Fibroblast of villous mesenchyme (primary cell): ENCODE measurements around the gene DUSP7. TPM values are rescaled to one million over a fixed set of nuclear protein-coding genes. Genes with fewer than 3 reads are reported as not detected.
A peak's percentile ranks its signal among the peaks of the same experiment; 100 is the strongest.

Source experiments
- DNase-seq: peaks from one replicate; pipeline ENCODE4 v3.0.0-alpha.2; 2010; ENCODE audit warnings: low read depth
- H3K4me3 ChIP-seq: 2 replicates; pipeline ENCODE4 v1.5.1; 2011; ENCODE audit warnings: low read depth, mild to moderate bottlenecking, low read length
- total RNA-seq: library from RNA; depleted of rRNA; stranded (reverse); fragments of >200 nt; gene quantifications from 2 replicates; pipeline ENCODE4 v1.2.3, GENCODE V29; 2012
- TF ChIP-seq, protein P1 (sequence below): IDR thresholded peaks from 2 replicates; pipeline ENCODE4 v1.5.1; 2012; ENCODE audit warnings: low read depth, mild to moderate bottlenecking, low read length; ENCODE audit not compliant: insufficient read depth

Gene DUSP7
- total RNA-seq, 1 donor, result 21.2 TPM

DNA sequence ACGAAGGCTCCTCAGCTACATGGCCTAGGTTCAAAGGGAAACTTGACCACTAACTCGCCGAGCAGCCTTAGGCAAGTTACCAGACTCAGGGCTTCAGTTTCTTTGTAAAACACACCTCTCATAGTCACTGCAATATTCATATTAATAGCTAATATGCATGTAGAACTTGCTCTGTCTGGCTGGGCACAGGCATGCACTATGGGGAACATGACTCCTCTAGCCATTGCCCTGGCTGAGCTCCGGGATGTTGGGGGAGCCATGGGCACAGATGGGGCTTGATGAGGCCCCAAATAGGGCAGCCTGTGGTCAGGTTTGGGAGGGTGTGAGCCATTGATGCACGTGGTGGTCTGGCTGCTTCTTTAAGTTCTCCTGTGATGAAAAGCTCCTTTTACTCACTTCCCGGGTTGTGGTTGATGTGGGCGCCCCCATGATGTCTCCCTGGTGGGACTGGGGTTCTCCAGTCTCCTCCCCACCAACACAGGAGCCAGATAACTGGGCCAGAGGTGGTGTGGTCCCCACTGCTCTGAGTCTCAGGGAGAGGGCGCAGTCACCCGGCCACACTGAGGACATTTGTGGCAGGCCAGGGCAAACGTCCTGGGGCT, 29.4 kb upstream of the DUSP7 start:
- no peak overlapping the region for H3K4me3 ChIP-seq
- no peak for DNase-seq
- TF ChIP-seq, protein P1, sequence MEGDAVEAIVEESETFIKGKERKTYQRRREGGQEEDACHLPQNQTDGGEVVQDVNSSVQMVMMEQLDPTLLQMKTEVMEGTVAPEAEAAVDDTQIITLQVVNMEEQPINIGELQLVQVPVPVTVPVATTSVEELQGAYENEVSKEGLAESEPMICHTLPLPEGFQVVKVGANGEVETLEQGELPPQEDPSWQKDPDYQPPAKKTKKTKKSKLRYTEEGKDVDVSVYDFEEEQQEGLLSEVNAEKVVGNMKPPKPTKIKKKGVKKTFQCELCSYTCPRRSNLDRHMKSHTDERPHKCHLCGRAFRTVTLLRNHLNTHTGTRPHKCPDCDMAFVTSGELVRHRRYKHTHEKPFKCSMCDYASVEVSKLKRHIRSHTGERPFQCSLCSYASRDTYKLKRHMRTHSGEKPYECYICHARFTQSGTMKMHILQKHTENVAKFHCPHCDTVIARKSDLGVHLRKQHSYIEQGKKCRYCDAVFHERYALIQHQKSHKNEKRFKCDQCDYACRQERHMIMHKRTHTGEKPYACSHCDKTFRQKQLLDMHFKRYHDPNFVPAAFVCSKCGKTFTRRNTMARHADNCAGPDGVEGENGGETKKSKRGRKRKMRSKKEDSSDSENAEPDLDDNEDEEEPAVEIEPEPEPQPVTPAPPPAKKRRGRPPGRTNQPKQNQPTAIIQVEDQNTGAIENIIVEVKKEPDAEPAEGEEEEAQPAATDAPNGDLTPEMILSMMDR, result no peak

DNA sequence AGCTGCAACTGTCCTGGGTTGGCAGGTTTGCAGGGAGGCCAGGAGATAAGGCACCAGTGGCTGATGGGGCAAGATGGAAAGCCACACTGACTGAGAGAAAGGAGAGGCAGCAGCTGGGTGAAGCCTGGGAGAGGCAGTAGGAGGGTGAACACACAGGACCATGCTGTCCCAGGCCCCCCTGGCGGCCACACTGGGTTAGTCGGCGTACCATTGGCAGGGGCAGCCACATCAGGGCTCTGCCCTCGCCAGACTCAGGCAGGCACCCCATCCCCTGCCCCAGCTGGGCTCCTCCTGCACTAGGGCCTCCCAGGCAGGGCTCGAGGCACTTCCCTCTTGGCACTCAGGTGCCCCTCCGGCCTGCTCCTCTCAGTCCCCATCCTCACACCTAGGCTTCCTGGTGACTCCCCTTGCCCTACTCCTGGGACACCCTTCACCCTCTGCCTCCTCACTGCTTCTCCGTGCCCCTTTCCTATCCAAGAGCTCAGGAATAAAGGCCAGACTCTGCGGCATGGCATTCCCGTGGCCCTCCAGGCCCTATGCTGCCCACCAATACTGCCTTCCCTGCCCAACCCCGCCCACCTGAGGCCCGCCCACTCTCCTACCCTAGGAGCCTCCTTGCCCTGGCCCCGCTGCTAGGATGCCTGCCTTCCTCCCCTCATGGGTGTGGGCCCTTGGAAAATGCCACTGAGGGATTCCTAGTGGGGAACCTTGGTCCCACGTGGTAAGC, 28.7 kb upstream of the DUSP7 start:
- TF ChIP-seq, protein P1, result no peak
- H3K4me3 ChIP-seq, result no peak overlapping the region
- no peak for DNase-seq

DNA sequence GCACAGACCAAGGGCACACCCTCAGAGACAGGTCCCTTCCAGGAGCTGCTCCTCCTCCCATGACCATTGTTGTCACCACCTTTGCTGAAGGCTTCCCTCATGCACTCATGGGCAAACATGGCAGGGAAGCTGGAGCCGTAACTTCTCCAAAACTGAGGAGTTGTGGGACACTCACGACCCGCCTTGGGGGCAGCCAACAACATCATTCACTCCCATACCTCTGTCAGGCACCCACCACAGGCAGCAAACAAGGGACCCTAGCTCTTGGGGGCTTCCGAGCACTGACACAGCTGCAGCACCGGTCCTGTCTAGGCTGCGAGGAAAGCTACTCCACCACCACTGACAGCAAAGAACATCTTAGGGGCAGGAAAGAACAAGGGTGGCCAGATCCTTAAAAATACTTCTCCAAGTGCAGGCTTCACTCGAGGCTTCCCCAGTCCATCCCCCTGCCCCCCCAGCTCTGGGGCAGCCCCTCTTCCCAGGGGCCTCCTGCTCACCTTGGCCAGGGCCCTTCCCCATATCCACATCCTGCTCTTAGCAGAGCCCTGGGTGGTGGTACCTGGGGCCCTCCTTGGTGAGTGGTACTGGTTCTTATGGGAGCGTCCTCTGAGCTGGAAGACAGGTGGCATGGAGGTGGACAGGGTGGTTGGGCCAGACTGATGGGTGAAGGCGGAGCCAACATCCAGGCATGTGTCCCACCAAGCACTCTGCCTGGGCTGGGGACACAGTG, 28.0 kb upstream of the DUSP7 start:
- no peak for DNase-seq
- TF ChIP-seq, protein P1, result no peak
- no peak overlapping the region for H3K4me3 ChIP-seq

DNA sequence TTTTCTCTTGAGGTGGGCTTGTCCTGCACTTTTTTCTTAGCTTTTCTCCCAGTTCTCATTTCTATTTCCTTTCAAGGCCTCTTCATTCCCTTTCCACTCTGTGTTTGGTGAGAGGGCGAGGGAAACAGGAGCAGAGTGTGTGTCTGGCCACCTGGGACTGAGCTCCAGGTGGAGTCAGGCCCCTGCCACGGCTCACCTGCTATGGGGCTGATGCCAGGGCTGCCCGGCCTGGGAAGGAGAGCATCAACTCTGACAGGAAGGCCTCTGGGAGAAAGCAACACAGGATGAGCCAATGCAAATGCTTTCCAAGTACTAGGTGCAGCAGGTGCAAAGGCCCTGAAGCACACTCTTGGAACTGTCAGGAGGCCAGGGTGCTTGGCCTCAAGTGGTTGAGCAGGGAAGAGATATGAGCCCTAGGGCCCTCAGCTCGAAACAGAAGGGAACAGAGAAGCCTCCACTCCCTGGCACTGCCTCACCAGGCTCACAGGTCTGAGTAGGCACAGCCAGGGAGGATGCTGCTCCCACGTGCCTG, 27.3 kb upstream of the DUSP7 start:
- no peak overlapping the region for H3K4me3 ChIP-seq
- DNase-seq, result no peak
- TF ChIP-seq, protein P1, result no peak

DNA sequence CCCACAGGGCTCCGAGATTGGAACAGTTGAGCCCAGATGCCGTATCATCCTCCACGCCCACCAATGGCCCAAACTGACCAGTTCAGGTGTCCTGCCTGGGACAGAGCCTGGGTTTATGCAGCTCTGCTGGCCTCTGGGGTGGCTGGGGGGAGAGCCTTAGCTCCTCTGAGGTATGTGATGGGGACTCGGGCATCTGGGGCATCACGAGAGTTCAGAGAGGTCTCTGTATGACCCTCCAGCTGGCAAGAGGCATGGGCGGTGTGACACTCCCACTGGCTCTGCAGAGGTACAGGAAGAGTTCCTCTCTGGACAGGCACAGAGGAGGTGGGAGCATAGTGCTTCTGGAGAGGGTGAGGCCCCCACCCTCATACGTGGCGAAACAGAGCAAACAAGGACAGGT, 26.6 kb upstream of the DUSP7 start:
- TF ChIP-seq, protein P1, result no peak
- DNase-seq, result no peak
- no peak overlapping the region for H3K4me3 ChIP-seq

DNA sequence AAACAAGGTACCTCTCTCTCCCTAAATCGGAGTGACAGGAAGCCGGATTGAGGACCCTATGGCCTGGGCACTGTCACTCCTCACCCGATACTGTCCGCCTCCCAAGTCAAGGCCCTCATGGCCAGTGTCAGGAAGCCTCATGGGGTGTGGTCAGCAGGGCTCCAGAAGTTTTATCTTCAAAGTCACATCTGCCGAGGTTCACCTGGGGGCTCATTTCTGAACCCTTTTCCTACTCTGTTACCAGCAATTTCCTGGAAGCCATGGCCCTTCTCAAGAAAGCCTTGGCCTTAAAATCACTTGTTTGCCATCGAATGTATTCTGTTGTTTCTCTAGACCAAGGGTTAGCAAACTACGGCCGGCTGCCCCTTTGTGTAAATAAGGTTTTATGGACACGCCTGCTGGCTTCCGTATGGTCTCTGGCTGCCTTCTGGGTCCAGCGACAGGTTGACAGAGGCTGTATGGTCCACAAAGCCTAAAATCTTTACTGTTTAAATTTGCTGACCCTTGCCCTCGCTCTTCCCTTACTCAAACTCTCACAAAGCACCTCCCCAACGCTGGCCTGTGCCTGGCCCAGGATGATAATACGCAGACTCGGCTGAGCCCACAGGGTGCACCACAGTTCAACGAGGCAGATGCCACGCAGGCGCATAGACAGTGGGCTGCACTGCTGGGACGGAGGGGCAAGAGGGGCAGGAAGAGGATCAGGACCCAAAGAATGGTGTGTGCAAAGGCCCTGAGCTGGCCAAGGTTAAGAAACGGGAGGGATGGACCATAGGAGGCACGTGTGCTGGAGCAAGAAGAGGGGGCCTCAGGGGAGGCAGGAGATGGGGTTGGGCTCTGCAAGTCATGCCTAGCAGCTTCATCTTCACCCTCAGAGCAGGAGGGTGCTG, 24.7 kb upstream of the DUSP7 start:
- no peak overlapping the region for H3K4me3 ChIP-seq
- peak; percentile 21 for DNase-seq

More for the DNA sequence above, 24.7 kb upstream of the DUSP7 start:
- TF ChIP-seq, protein P1, result no peak
